Mesendoderm (in vitro differentiated cells): ENCODE results near the gene NPAS3.

ENCODE experiments used
- DNase-seq: peaks from one replicate; pipeline ENCODE4 v3.0.0; 2013
- H2AK5ac ChIP-seq: 2 replicates; pipeline ENCODE4 v1.6.1; 2013; ENCODE audit warnings: low read length, inconsistent platforms
- H2BK120ac ChIP-seq: 2 replicates; pipeline ENCODE4 v1.6.1; 2013; ENCODE audit warnings: low read depth, mild to moderate bottlenecking, low read length, moderate library complexity, mixed read lengths
- H2BK15ac ChIP-seq: replicated peaks from 2 replicates; pipeline ENCODE4 v1.6.1; 2013; ENCODE audit warnings: low read depth, mild to moderate bottlenecking, moderate library complexity
- H2BK5ac ChIP-seq: 2 replicates; pipeline ENCODE4 v1.6.1; 2013; ENCODE audit warnings: low read length, inconsistent platforms
- H3K18ac ChIP-seq: 2 replicates; pipeline ENCODE4 v1.6.1; 2013; ENCODE audit warnings: mild to moderate bottlenecking, low read length, mixed read lengths
- H3K23ac ChIP-seq: one replicate; pipeline ENCODE4 v1.6.1; 2013; ENCODE audit warnings: low read length
- H3K27ac ChIP-seq: 2 replicates; pipeline ENCODE4 v1.5.1; 2013; ENCODE audit warnings: low read depth, mild to moderate bottlenecking, inconsistent platforms, low read length, moderate library complexity
- H3K27me3 ChIP-seq: 2 replicates; pipeline ENCODE4 v1.6.1; 2013; ENCODE audit warnings: low read length, control low read depth, mild to moderate bottlenecking, inconsistent platforms; ENCODE audit not compliant: insufficient read depth, poor library complexity
- H3K36me3 ChIP-seq: 2 replicates; pipeline ENCODE4 v1.6.1; 2013; ENCODE audit warnings: low read length, inconsistent platforms; ENCODE audit not compliant: control insufficient read depth, insufficient read depth
- H3K4ac ChIP-seq: one replicate; pipeline ENCODE4 v1.6.1; 2013; ENCODE audit warnings: low read depth, mild to moderate bottlenecking, low read length, moderate library complexity
- H3K4me1 ChIP-seq: 2 replicates; pipeline ENCODE4 v1.6.1; 2013; ENCODE audit warnings: low read depth, low read length, inconsistent platforms; ENCODE audit not compliant: control insufficient read depth
- H3K4me2 ChIP-seq: 2 replicates; pipeline ENCODE4 v1.6.1; 2013; ENCODE audit warnings: low read length
- H3K4me3 ChIP-seq: 2 replicates; pipeline ENCODE4 v1.5.1; 2013; ENCODE audit warnings: mild to moderate bottlenecking, low read length
- H3K56ac ChIP-seq: one replicate; pipeline ENCODE4 v1.6.1; 2013; ENCODE audit warnings: low read length
- H3K79me1 ChIP-seq: 2 replicates; pipeline ENCODE4 v1.6.1; 2013; ENCODE audit warnings: low read length, inconsistent platforms
- H3K79me2 ChIP-seq: 2 replicates; pipeline ENCODE4 v1.6.1; 2013; ENCODE audit warnings: mild to moderate bottlenecking, low read length; ENCODE audit not compliant: control insufficient read depth, insufficient read depth
- H3K9ac ChIP-seq: 2 replicates; pipeline ENCODE4 v1.6.1; 2013; ENCODE audit warnings: low read length, inconsistent platforms
- H4K5ac ChIP-seq: one replicate; pipeline ENCODE4 v1.6.1; 2013; ENCODE audit warnings: low read length
- H4K8ac ChIP-seq: one replicate; pipeline ENCODE4 v1.6.1; 2013; ENCODE audit warnings: low read depth, mild to moderate bottlenecking, control low read depth, low read length, moderate library complexity
- WGBS: extraction: QIAGEN DNeasy Blood & Tissue Kit; methylation state at CpG from one replicate; pipeline ENCODE4 v1.1.7; 2013; ENCODE audit warnings: low lambda C conversion rate, missing lambda C conversion rate; ENCODE audit not compliant: insufficient coverage; ENCODE audit errors: extremely low coverage; 5-methylcytosine and 5-hydroxymethylcytosine counted together

The NPAS3 gene

DNA sequence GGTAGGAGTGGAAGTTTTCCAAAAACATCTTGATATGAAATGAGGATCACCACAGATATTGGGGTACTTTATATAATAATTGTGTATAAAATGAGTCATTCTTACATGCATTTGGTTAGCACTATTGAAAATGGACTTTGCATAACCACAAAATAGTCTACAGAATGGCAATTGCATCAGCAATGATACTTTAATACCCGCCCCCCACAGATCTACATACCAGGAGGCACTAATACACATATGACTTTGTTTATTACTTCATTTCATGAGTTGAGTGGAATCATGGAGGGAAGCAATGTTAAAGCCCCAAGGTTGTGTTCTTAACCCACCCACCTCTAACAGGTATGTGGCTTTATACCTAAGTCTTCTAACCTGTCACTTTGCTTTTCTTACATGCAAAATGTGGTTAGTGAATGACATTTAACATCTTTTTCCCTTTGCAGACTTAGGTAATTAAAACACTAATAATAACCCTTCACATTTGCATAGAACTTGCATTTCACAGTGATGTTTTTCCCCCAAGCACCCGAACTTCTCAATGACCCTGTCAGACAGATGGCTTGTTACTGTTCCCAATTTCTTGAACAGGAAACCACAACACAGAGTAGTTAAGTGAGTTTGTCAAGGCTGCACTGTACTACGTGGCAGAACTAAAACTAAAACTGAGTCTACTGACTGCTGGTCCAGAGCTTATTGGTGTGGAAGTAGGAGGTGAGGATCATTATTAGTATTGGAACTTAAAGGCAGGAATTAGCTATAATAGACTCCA lies 101.9 kb downstream of the NPAS3 start:
- H3K36me3 ChIP-seq: no peaks in the 10 kb centered on the region
- no peaks in the 10 kb centered on the region for H3K4me1 ChIP-seq
- no peak overlapping the region for H2BK5ac ChIP-seq
- H3K79me2 ChIP-seq: no peaks in the 10 kb centered on the region
- no peak overlapping the region for H2BK120ac ChIP-seq
- no peak overlapping the region for H2AK5ac ChIP-seq
- H3K4me2 ChIP-seq: no peak overlapping the region
- no peak overlapping the region for H4K5ac ChIP-seq
- no peak overlapping the region for H3K4me3 ChIP-seq
- no peak overlapping the region for H3K27ac ChIP-seq
- no CpG with 5 or more reads among the region's 3 CpGs for WGBS
- no peak for DNase-seq
- no peaks in the 10 kb centered on the region for H3K27me3 ChIP-seq
- H3K9ac ChIP-seq: no peak overlapping the region
- H3K56ac ChIP-seq: no peak overlapping the region
- H4K8ac ChIP-seq: no peak overlapping the region
- no peak overlapping the region for H2BK15ac ChIP-seq
- H3K23ac ChIP-seq: no peak overlapping the region
- no peak overlapping the region for H3K18ac ChIP-seq
- H3K4ac ChIP-seq: no peak overlapping the region
- no peaks in the 10 kb centered on the region for H3K79me1 ChIP-seq

DNA sequence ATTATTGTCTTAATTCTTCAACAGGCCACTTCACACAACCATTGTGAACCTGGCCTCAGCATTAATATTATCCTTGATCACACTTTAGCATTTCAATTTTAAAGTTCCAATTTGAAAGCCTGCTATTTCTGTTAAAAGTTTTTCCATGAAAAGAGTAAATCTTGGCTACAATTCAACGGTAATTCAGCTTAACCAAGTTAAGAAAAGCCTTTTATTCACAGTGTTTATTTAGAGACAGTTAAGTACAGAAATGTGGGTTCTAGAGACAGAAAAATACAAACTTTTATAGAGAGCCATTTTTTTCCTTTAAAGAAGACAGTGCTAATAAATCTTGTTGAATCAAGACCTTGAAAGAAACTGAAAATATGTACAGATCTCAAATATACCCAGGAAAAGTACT lies 103.9 kb downstream of the NPAS3 start:
- WGBS: no CpG with 5 or more reads among the region's 1 CpG
- Histone ChIP-seq H3K4me2 (no peak overlapping the region), H2AK5ac (no peak overlapping the region), H3K27me3 (no peaks in the 10 kb centered on the region), H3K36me3 (no peaks in the 10 kb centered on the region), H3K4me1 (no peaks in the 10 kb centered on the region), H4K5ac (no peak overlapping the region), H3K56ac (no peak overlapping the region), H3K4ac (no peak overlapping the region), H3K23ac (no peak overlapping the region), H2BK15ac (no peak overlapping the region), H3K9ac (no peak overlapping the region), H3K27ac (no peak overlapping the region), H2BK120ac (no peak overlapping the region), H3K4me3 (no peak overlapping the region), H3K79me2 (no peaks in the 10 kb centered on the region), H2BK5ac (no peak overlapping the region), H3K18ac (no peak overlapping the region), H4K8ac (no peak overlapping the region), H3K79me1 (no peaks in the 10 kb centered on the region)
- DNase-seq: no peak

DNA sequence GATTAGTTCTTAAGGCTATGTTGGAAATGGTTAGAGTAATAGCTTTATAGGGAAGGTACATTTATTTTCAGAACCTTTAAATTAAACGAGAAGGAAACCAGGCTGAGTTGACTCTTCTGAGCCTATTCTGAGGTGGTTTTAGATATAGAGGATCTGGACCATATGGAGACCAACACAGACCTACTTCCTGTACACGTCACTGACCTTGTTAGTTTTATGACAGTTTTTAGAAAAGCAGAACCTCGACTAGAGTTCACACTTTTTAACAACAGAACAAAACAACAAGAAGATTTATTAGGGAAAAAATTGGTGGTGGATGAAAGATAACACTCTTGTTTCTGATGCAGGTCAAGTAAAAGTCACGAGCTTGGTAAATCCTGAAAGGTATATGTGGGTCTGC lies 107.1 kb downstream of the NPAS3 start:
- H2AK5ac ChIP-seq: no peak overlapping the region
- no CpG with 5 or more reads among the region's 4 CpGs for WGBS
- no peak for DNase-seq

DNA sequence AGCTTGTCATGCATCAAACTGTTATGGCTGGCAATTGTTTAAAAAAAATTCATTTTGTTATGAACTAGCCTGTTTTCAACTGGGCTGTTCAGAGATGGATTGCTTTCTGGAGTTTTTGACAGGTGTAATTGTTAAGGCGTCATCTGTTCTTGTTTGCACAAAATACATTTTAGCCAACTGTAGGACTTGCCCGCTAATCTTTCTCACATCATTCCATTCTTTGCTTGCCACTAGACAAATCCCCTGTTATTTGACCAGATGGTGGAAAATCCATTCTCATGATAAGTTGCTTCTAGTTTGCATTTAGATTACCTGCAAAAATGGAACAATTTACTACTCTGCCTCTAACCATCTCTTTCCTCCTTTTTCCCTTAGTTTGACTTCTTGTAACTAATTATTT lies 114.3 kb downstream of the NPAS3 start:
- Histone ChIP-seq H3K27ac (no peak overlapping the region), H4K8ac (no peak overlapping the region), H3K27me3 (no peaks in the 10 kb centered on the region), H2BK15ac (no peak overlapping the region), H3K79me2 (no peaks in the 10 kb centered on the region), H2BK5ac (no peak overlapping the region), H2BK120ac (no peak overlapping the region), H3K23ac (no peak overlapping the region), H3K36me3 (no peaks in the 10 kb centered on the region), H3K9ac (no peak overlapping the region), H3K4me2 (no peak overlapping the region), H3K4me3 (no peak overlapping the region), H3K18ac (no peak overlapping the region), H3K4ac (no peak overlapping the region), H3K4me1 (no peaks in the 10 kb centered on the region), H4K5ac (no peak overlapping the region), H3K79me1 (no peaks in the 10 kb centered on the region), H3K56ac (no peak overlapping the region), H2AK5ac (no peak overlapping the region)
- no peak for DNase-seq
- WGBS: no CpG with 5 or more reads among the region's 2 CpGs

More for the DNA sequence above, 107.1 kb downstream of the NPAS3 start:
- Histone ChIP-seq H3K36me3 (no peaks in the 10 kb centered on the region), H3K9ac (no peak overlapping the region), H4K8ac (no peak overlapping the region), H3K27ac (no peak overlapping the region), H3K4ac (no peak overlapping the region), H3K4me1 (no peaks in the 10 kb centered on the region), H2BK5ac (no peak overlapping the region), H3K18ac (no peak overlapping the region), H3K4me3 (no peak overlapping the region), H4K5ac (no peak overlapping the region), H3K79me1 (no peaks in the 10 kb centered on the region), H3K79me2 (no peaks in the 10 kb centered on the region), H3K23ac (no peak overlapping the region), H3K27me3 (no peaks in the 10 kb centered on the region), H2BK120ac (no peak overlapping the region), H3K4me2 (no peak overlapping the region), H2BK15ac (no peak overlapping the region), H3K56ac (no peak overlapping the region)

DNA sequence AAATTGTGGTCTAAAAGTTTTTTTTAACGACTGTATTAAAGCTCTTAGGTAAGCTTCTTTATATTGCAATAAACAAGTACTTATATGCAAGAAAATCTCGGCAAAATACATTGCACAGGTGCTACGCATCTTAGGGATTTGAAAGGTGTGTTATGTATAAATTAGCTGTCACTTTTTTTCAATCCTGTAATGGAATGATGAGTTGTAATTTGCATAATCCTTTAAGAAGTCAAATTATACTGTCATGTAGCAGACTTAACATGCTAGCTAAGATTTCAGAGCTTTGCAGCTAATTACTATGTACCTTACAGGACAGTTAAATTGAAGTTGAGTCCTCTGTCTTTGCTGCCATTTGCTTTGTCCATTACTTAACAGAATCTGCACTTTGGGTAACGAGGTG lies 117.5 kb downstream of the NPAS3 start:
- no peaks in the 10 kb centered on the region for H3K79me2 ChIP-seq
- WGBS: no CpG with 5 or more reads among the region's 4 CpGs
- no peak overlapping the region for H2BK5ac ChIP-seq
- no peak overlapping the region for H3K18ac ChIP-seq
- no peak overlapping the region for H3K56ac ChIP-seq
- no peak overlapping the region for H3K27ac ChIP-seq
- H3K23ac ChIP-seq: no peak overlapping the region
- no peak overlapping the region for H4K5ac ChIP-seq
- H3K36me3 ChIP-seq: no peaks in the 10 kb centered on the region
- no peak overlapping the region for H3K9ac ChIP-seq
- no peak overlapping the region for H3K4ac ChIP-seq
- H3K79me1 ChIP-seq: no peaks in the 10 kb centered on the region
- no peak overlapping the region for H2AK5ac ChIP-seq
- no peaks in the 10 kb centered on the region for H3K27me3 ChIP-seq
- H3K4me3 ChIP-seq: no peak overlapping the region
- H2BK120ac ChIP-seq: no peak overlapping the region
- no peak overlapping the region for H3K4me2 ChIP-seq
- H3K4me1 ChIP-seq: no peaks in the 10 kb centered on the region
- no peak for DNase-seq
- H2BK15ac ChIP-seq: no peak overlapping the region
- H4K8ac ChIP-seq: no peak overlapping the region

DNA sequence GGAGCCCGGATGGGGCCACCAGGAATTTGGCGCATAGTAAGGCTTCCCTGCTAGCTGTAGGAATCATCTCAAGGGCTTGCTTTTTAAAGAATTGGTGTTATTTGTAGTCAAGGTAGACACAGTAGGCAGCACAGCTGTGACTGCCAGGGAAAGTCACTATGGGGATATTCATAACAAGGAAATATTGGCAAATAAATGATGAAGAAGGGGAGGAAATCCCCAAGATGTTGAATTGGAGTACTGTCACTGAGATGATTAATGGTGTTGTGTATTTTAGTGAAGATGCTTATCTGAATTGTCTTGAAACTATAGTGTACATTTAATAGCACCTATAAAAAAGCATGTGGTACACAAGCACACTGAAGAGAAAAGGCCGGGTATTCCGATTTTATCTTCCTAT lies 118.9 kb downstream of the NPAS3 start:
- H2BK15ac ChIP-seq: no peak overlapping the region
- H3K27me3 ChIP-seq: no peaks in the 10 kb centered on the region
- no peak overlapping the region for H2BK5ac ChIP-seq
- no peak for DNase-seq
- H3K18ac ChIP-seq: no peak overlapping the region
- no peak overlapping the region for H2BK120ac ChIP-seq
- no peaks in the 10 kb centered on the region for H3K79me2 ChIP-seq
- no peak overlapping the region for H3K56ac ChIP-seq
- WGBS: no CpG with 5 or more reads among the region's 4 CpGs
- no peak overlapping the region for H4K8ac ChIP-seq
- H3K23ac ChIP-seq: no peak overlapping the region
- no peak overlapping the region for H4K5ac ChIP-seq
- H3K4me1 ChIP-seq: no peaks in the 10 kb centered on the region
- H2AK5ac ChIP-seq: no peak overlapping the region
- no peaks in the 10 kb centered on the region for H3K36me3 ChIP-seq
- no peak overlapping the region for H3K4me2 ChIP-seq
- H3K79me1 ChIP-seq: no peaks in the 10 kb centered on the region
- no peak overlapping the region for H3K4ac ChIP-seq
- no peak overlapping the region for H3K4me3 ChIP-seq
- no peak overlapping the region for H3K9ac ChIP-seq
- no peak overlapping the region for H3K27ac ChIP-seq
